RWPE1 (cell line): Measurements from ENCODE around the gene ASB6.

Experiments used
- CTCF ChIA-PET: fragments of 350-600 bp; sonication (Branson Sonifier 250); formaldehyde crosslinking; extraction: SDS; loops from one replicate; lab custom pipeline; 2021; lab: Yijun Ruan, JAX
- POLR2A ChIA-PET: fragments of 400-600 bp; formaldehyde crosslinking; extraction: SDS; loops from one replicate; lab custom pipeline; 2020; ENCODE audit warnings: antibody characterized with exemption; ENCODE audit not compliant: low non-redundant PET; lab: Yijun Ruan, JAX
- DNase-seq: peaks from one replicate; pipeline ENCODE4 v3.0.0; 2012; ENCODE audit warnings: low spot score
- H3K27ac ChIP-seq: fragments of 450-650 bp; 2 replicates; pipeline ENCODE4 v1.5.1; 2017
- CTCF ChIP-seq: fragments of 450-650 bp; conservative IDR thresholded peaks from 2 replicates; pipeline ENCODE4 v1.5.1; 2017; ENCODE audit warnings: low read depth, mild to moderate bottlenecking

ASB6 gene

GRCh38 chr9:129586245-129586644 is 55.7 kb downstream of the ASB6 start:
- ChIA-PET CTCF (interaction anchor here (0.8 to 0.9 kb wide), 2 partner anchors 446 to 447 kb away, joined by 3 read pairs; no protein-coding TSS in a partner anchor), POLR2A (no interaction called here)
- TF ChIP-seq CTCF = no peak
- no peak for DNase-seq
- H3K27ac ChIP-seq = no peak overlapping the region

GRCh38 chr9:129585352-129585751 is 56.6 kb downstream of the ASB6 start:
- ChIA-PET POLR2A (no interaction called here), CTCF (no interaction called here)
- no peak overlapping the region for H3K27ac ChIP-seq
- TF ChIP-seq CTCF = no peak
- no peak for DNase-seq
